HG02642 (cell line): ENCODE results near the gene RAC2.
"Not testable (repeated sequence)": the region's sequence is repeated elsewhere in the genome, so short reads cannot be mapped to it uniquely, and the experiment has no call there.

Source experiments
- ATAC-seq: cut with Tn5 transposase; IDR thresholded peaks from one replicate; pipeline ENCODE4 v1.9.1; 2021; ENCODE audit warnings: mild to moderate bottlenecking; ENCODE audit not compliant: unreplicated experiment, poor library complexity

RAC2 gene

DNA sequence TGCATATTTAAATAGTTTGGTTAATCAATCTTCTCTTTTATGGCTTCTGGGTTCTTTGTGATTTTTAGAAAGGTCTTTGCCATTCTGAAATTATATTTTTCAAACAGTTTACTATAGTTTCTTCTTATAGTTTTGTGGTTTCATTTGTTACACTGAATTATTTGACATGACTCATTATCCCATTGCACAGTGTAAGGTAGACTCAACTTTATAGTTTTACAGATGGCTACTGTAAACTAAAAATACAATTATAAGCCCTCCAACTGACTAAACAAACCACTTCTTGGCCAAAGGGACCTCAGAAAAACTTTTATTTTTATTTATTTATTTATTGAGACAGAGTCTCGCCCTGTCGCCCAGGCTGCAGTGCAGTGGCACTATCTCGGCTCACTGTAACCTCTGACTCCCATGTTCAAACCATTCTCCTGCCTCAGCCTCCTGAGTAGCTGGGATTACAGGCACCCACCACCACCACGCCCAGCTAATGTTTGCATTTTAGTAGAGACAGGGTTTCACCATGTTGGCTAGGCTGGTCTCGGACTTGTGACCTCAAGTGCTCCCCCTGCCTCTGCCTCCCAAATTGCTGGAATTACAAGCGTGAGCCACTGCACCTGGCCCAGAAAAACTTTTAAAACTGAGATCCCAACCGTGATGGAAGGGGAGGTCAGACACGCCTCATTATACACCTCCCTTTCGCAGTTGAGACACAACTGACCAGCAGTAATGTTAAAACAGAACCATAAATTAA lies 14.1 kb upstream of the RAC2 start:
- ATAC-seq = no peak

DNA sequence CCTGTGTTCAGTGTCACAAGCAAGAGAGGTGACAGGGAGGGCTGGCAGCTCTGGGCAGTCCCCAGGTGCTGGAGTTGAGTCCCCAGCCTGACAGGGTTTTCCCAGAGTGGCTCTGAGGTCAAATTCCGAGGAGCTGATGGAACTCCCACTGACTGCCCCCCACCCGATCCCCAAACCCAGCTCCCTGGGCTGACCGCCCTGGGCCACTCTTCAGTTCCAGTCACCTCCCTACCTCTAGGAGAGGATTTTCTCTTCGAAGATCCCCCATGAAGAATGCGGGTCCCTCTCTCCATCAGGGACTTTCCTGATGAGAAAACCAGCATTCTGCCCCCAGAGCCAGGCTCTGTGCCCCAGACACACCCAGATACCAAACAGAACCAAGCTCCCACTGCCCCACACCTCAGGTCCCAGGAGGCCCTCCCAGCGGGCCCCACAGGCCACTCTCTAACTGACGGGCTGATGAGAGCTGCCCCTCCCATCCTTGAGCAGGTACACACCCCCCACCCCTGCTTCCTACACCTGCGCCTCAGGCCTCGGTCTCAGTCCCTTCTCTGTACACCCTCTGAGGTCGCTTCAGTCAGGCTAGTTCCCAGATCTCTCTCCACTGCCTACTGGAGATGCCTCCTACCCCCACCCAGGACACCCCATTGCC lies 12.1 kb upstream of the RAC2 start:
- ATAC-seq = no peak

DNA sequence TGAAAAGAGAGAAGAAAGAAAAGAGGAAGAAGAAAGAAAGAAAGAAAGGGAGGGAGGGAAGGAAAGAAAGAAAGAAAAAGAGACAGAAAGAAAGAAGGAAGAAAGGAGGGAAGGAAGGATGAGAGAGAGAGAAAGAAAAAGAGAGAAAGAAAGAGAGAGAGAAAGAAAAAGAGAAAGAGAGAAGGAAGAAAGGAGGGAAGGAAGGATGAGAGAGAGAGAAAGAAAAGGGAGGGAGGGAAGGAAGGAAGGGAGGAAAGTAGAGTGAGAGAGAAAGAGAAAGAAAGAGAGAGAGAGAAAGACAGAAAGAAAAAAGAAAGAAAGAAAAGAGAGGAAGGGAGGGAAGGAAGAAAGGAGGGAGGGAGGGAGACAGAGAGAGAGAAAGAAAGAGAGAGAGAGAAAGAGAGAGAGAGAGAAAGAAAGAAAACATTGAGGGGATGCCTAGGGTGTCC lies 11.5 kb upstream of the RAC2 start:
- ATAC-seq = no peak

DNA sequence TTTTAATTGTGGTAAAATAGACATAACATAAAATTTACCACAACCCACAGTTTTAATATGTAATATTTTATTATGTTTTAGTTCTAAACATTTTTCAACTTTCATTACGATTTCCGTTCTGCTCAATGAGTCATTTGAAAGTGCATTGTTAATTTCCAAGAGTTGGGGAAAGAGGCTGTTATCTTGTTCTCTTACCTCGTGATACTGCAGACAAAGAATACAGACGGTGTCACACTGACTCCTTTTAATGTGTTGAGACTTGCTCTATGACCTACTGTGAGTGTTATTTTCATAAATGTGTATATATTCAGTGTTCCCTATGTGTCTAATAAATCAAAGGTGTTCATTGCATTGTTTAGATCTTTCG lies 10.8 kb upstream of the RAC2 start:
- no peak for ATAC-seq

DNA sequence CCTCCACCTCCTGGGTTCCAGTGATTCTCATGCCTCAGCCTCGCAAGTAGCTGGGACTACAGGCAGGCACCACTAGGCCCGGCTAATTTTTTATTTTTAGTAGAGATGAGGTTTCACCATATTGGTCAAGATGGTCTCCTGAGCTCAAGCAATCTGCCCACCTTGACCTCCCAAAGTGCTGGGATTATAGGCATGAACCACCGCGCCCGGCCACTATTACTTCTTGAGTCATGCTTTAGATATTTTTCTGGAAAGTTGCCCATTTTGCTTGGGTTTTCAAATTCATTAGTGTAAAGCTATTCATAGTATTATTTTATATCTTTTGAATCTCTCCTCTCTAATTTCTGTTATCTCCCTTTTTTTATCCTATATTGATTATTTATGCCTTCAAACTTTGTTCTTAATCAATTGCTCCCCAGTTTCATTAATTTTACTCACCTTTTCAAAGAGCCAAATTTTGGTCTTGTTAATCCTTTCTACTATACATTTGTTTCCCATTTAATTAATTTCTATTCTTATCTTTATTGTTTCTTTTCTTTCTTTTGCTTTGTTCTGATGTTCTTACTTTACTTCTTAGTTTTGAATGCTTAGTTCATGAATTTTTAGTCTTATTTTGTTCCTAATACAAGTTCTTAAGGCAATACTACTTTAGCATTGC lies 10.3 kb upstream of the RAC2 start:
- ATAC-seq = no peak

- no peak for ATAC-seq
Measured at GRCh38 chr22:37253126-37253660, 9.1 kb upstream of the RAC2 start.

- ATAC-seq = not testable (repeated sequence)
Measured at GRCh38 chr22:37251836-37252235, 7.8 kb upstream of the RAC2 start.

- ATAC-seq = no peak
Measured at GRCh38 chr22:37249986-37250385, 5.9 kb upstream of the RAC2 start.

DNA sequence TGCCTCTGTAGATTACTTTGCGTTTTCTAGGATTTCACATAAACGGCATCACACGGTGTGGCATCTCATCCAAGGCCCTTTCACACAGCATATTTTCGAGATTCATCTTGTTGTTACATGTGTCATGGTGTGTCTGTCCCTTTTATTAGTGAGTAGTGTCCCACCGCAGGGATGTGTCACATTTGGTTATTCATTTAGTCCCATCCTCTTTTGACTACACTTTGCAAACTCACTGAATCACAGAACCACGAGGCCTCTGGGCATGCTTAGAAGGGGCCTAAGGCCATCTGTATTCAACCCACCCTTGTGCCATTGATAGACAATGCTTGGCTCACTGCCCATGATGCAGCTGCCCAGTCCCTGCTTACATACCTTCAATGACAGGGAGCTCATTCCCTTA lies 4.2 kb upstream of the RAC2 start:
- no peak for ATAC-seq

GRCh38 chr22:37245740-37246139 lies 1.7 kb upstream of the RAC2 start:
- no peak for ATAC-seq

- peak; percentile 33 for ATAC-seq
Measured at GRCh38 chr22:37244922-37245722, 1.1 kb upstream of the RAC2 start.

DNA sequence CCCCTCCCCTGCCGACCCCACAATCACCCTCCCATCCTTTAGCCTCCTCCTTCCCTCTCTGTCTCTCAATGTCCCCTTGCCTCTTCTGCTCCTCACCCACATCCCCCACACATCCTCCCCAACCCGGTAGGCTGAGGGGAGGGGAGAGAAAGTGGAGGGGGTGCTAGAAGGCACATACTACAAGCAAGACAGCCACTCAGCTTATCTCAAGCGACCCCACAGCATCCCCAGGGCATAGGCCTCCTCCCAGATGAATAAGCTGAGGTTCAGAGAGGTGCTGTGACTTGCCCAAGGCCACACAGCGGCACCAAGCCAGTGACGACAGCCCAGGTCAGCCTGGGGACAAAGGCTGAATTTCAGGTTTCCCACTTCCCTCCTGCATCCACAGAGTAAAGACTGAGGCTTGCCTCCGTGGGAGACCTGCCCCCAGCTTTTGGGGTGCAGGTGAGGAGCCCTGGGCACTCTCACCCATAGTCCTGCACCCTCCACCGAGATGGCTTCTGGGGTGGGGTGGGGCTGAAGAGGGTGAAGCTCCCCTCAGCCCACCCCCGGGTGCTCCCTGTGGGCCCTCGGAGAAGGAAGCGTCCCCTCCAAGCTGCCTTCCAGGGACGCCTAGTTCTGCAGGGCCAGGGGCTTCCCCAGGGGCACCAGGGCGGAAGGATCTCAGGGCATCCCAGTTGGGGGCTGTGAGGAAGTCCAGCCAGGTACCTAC lies 511 bp downstream of the RAC2 start:
- ATAC-seq = peak; percentile 17

- ATAC-seq = peak; percentile 62
Measured at GRCh38 chr22:37242395-37242918, 1.6 kb downstream of the RAC2 start.

GRCh38 chr22:37241351-37242142 lies 2.5 kb downstream of the RAC2 start:
- no peak for ATAC-seq

GRCh38 chr22:37240941-37241320 lies 3.1 kb downstream of the RAC2 start:
- no peak for ATAC-seq

GRCh38 chr22:37240240-37240940 lies 3.7 kb downstream of the RAC2 start:
- no peak for ATAC-seq

- no peak for ATAC-seq
Measured at GRCh38 chr22:37239336-37240239, 4.5 kb downstream of the RAC2 start.
